Activated CD8-positive, alpha-beta T cell treated with anti-CD3 and anti-CD28 coated beads for 36 hours (primary cell): Measurements from ENCODE around the gene SLC22A31. TPM values are rescaled to one million over a fixed set of nuclear protein-coding genes. Genes with fewer than 3 reads are reported as not detected.
A peak's percentile ranks its signal among the peaks of the same experiment; 100 is the strongest.

Experiments
- ATAC-seq: fragments of 200-7000 bp; cut with Tn5 transposase; one replicate; pipeline ENCODE4 v1.10.0; 2021; ENCODE audit warnings: mild to moderate bottlenecking, moderate library complexity
- CTCF ChIA-PET: fragments of 350-600 bp; sonication (Branson Sonifier 250); formaldehyde crosslinking; loops from one replicate; lab custom pipeline; 2021; ENCODE audit warnings: antibody characterized with exemption; lab: Charles Lee
- POLR2A ChIA-PET: fragments of 350-600 bp; sonication (Branson Sonifier 250); formaldehyde crosslinking; loops from one replicate; lab custom pipeline; 2021; ENCODE audit warnings: antibody characterized with exemption; lab: Charles Lee
- DNase-seq: peaks from one replicate; pipeline ENCODE4 v3.0.0-alpha.2; 2020
- H3K27ac Mint-ChIP-seq: one replicate; pipeline ENCODE4 v1.8.0; 2021; ENCODE audit warnings: mild to moderate bottlenecking, mixed read lengths
- H3K27me3 Mint-ChIP-seq: one replicate; pipeline ENCODE4 v1.8.0; 2021; ENCODE audit warnings: mixed read lengths
- H3K36me3 Mint-ChIP-seq: one replicate; pipeline ENCODE4 v1.8.0; 2021; ENCODE audit warnings: low read depth, mixed read lengths
- H3K4me1 Mint-ChIP-seq: one replicate; pipeline ENCODE4 v1.8.0; 2021; ENCODE audit warnings: low read depth, mixed read lengths
- H3K4me3 Mint-ChIP-seq: one replicate; pipeline ENCODE4 v1.8.0; 2021; ENCODE audit warnings: mild to moderate bottlenecking, moderate library complexity, mixed read lengths
- H3K9me3 Mint-ChIP-seq: one replicate; pipeline ENCODE4 v1.8.0; 2021; ENCODE audit warnings: mixed read lengths
- intact Hi-C: fragments of 100-400 bp; cut with micrococcal nuclease; formaldehyde crosslinking; loops from one replicate; pipeline ENCODE4 v1.10.0; 2022
- total RNA-seq, 2 experiments: library from RNA; stranded (reverse); gene quantifications; one replicate each; pipeline ENCODE4 v1.2.3, GENCODE V29; 2021
- TF ChIP-seq, protein P1 (sequence below): fragments of 200-600 bp; IDR thresholded peaks from one replicate; pipeline ENCODE4 v1.8.0; 2022; ENCODE audit warnings: antibody characterized with exemption, mild to moderate bottlenecking

SLC22A31 gene
- total RNA-seq, 2 experiments from 2014 or later: 0.16 to 0.20 TPM

DNA sequence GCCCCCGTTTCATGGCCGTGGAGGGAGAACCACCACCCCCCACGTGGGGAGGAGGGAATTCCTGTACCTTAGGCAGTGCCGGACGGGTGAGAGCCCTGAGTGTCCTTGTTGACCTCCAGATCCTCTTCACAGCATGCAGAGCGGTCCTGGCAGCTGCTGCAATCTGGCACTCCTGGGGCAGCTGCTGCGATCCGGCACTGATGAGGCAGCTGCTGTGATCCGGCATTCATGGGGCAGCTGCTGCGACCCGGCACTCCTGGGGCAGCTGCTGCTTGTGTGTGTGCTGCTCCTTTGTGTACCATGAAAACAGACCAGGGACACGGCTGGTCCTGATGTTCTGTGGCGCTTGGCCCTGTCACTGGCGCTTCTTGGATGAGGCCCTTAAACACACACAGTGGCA lies 29.9 kb upstream of the SLC22A31 start:
- Mint-ChIP-seq H3K4me1 (no peaks in the 10 kb centered on the region), H3K27ac (no peak overlapping the region), H3K9me3 (peaks cover 22% of the 10 kb centered on the region), H3K36me3 (peaks cover 64% of the 10 kb centered on the region), H3K27me3 (no peaks in the 10 kb centered on the region), H3K4me3 (no peak overlapping the region)
- no peak for ATAC-seq
- TF ChIP-seq, protein P1, sequence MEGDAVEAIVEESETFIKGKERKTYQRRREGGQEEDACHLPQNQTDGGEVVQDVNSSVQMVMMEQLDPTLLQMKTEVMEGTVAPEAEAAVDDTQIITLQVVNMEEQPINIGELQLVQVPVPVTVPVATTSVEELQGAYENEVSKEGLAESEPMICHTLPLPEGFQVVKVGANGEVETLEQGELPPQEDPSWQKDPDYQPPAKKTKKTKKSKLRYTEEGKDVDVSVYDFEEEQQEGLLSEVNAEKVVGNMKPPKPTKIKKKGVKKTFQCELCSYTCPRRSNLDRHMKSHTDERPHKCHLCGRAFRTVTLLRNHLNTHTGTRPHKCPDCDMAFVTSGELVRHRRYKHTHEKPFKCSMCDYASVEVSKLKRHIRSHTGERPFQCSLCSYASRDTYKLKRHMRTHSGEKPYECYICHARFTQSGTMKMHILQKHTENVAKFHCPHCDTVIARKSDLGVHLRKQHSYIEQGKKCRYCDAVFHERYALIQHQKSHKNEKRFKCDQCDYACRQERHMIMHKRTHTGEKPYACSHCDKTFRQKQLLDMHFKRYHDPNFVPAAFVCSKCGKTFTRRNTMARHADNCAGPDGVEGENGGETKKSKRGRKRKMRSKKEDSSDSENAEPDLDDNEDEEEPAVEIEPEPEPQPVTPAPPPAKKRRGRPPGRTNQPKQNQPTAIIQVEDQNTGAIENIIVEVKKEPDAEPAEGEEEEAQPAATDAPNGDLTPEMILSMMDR: no peak
- ChIA-PET POLR2A (no interaction called here), CTCF (no interaction called here)
- no peak for DNase-seq
- intact Hi-C loops: no loop called here

DNA sequence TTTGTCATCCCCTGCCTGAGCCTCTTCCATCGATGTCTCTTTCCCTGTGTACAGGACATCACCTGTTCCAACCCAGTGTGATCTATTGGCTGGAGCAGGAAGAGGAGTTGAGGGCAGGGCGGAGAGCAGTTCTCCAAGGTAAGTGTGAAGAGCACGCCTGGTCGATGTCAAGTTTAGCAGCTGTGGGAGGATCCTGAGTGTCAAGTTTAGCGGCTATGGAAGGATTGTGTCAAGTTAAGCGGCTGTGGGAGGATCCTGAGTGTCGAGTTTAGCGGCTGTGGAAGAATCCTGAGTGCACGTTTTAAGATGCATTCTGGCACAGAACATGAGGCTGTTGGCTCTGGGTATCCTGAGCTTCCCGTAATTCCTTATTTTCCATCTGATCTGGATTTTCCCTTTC lies 24.3 kb upstream of the SLC22A31 start:
- intact Hi-C loops: no loop called here
- TF ChIP-seq, protein P1: no peak
- ATAC-seq (no peak), DNase-seq (no peak)
- no peaks in the 10 kb centered on the region for H3K4me1 Mint-ChIP-seq
- CTCF ChIA-PET: interaction anchor here (0.9 kb wide), 1 partner anchor 16 kb away, joined by 4 read pairs; no protein-coding TSS in a partner anchor
- H3K27ac Mint-ChIP-seq: no peak overlapping the region
- H3K36me3 Mint-ChIP-seq: peaks cover 58% of the 10 kb centered on the region
- H3K9me3 Mint-ChIP-seq: peaks cover 22% of the 10 kb centered on the region
- POLR2A ChIA-PET: interaction anchor here (0.6 kb wide), 1 partner anchor 11 kb away, joined by 4 read pairs; no protein-coding TSS in a partner anchor
- no peak overlapping the region for H3K4me3 Mint-ChIP-seq
- H3K27me3 Mint-ChIP-seq: no peaks in the 10 kb centered on the region

DNA sequence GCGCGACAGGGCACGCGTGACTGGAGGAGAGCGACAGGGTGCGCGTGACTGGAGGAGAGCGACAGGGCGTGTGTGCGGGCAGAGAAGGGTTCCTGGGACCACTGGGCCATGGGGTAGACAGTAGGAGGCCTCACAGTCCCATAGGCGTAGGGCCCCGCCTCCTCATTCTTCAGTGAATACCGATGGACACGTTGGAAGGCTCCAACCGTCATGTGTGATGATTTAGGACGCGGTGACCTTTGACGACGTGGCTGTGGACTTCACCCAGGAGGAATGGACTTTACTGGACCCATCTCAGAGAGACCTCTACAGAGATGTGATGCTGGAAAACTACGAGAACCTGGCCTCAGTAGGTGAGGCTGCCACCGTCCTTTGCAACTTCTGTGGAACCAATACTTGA lies 22.6 kb upstream of the SLC22A31 start:
- DNase-seq (no peak), ATAC-seq (no peak)
- H3K4me3 Mint-ChIP-seq: no peak overlapping the region
- ChIA-PET POLR2A (no interaction called here), CTCF (no interaction called here)
- H3K9me3 Mint-ChIP-seq: peaks cover 14% of the 10 kb centered on the region
- peaks cover 7% of the 10 kb centered on the region for H3K4me1 Mint-ChIP-seq
- peaks cover 47% of the 10 kb centered on the region for H3K36me3 Mint-ChIP-seq
- H3K27me3 Mint-ChIP-seq: no peaks in the 10 kb centered on the region
- intact Hi-C loops: no loop called here
- TF ChIP-seq, protein P1: no peak
- H3K27ac Mint-ChIP-seq: no peak overlapping the region

DNA sequence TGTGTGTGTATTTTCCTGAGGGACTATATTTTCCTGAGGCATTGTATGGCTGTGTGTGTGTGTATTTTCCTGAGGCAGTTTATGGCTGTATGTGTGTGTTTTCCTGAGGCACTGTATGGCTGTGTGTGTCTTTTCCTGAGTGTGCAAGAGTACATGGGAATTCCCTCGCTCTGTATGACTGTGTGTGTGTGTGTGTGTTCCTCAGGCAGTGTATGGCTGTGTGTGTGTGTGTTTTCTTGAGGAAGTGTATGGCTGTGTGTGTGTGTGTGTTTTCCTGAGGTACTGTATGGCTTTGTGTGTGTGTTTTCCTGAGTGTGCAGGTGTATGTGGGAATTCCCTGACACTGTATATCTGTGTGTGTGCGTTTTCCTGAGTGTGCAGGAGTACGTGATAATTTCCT lies 21.3 kb upstream of the SLC22A31 start:
- no peak for ATAC-seq
- no peaks in the 10 kb centered on the region for H3K27me3 Mint-ChIP-seq
- H3K4me1 Mint-ChIP-seq: peaks cover 10% of the 10 kb centered on the region
- POLR2A ChIA-PET: interaction anchor here (1.1 kb wide), 1 partner anchor 19 kb away, joined by 3 read pairs; no protein-coding TSS in a partner anchor
- DNase-seq: no peak
- no peak overlapping the region for H3K4me3 Mint-ChIP-seq
- CTCF ChIA-PET: no interaction called here
- intact Hi-C loops: no loop called here
- TF ChIP-seq, protein P1: no peak
- H3K36me3 Mint-ChIP-seq: peaks cover 34% of the 10 kb centered on the region
- H3K27ac Mint-ChIP-seq: no peak overlapping the region
- peaks cover 3% of the 10 kb centered on the region for H3K9me3 Mint-ChIP-seq

DNA sequence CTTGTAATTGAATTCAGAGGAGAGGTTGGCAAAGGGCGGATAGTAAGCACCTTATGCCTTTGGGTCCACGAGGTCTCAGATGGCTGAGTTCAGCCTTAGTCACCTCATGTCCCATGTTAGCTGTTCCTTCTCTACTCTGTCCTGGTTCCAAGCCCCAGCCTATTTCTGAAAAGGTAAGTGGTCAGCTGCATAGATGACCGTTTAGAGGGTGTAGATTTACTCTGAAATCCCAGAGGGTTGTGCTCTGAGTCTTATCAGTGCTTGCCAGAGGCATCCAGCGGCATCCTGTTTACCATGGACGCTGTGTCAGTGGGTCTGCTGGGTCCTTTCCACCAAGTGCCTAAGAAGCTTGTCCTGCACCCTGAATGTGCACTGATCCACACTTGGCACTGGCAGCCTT lies 19.0 kb upstream of the SLC22A31 start:
- Mint-ChIP-seq H3K27ac (no peak overlapping the region), H3K36me3 (peaks cover 13% of the 10 kb centered on the region), H3K4me3 (peak overlapping the region; percentile 75), H3K9me3 (no peaks in the 10 kb centered on the region), H3K4me1 (peaks cover 22% of the 10 kb centered on the region), H3K27me3 (no peaks in the 10 kb centered on the region)
- DNase-seq (no peak), ATAC-seq (no peak)
- intact Hi-C loops: loop anchor here (10.0 kb wide), 1 partner anchor 275 kb away; no protein-coding TSS in a partner anchor
- POLR2A ChIA-PET: no interaction called here
- TF ChIP-seq, protein P1: no peak
- CTCF ChIA-PET: interaction anchor here (0.8 kb wide), 1 partner anchor 20 kb away, joined by 3 read pairs; no protein-coding TSS in a partner anchor
